Activated CD8-positive, alpha-beta memory T cell treated with anti-CD3 and anti-CD28 coated beads, Interleukin-2, amount 50 U/mL, for 4 hours (primary cell): Measurements from ENCODE around the gene ADAMTS9.

ENCODE experiments used
- DNase-seq: peaks from one replicate; pipeline ENCODE4 v3.0.0-alpha.2; 2020

ADAMTS9 gene

DNA sequence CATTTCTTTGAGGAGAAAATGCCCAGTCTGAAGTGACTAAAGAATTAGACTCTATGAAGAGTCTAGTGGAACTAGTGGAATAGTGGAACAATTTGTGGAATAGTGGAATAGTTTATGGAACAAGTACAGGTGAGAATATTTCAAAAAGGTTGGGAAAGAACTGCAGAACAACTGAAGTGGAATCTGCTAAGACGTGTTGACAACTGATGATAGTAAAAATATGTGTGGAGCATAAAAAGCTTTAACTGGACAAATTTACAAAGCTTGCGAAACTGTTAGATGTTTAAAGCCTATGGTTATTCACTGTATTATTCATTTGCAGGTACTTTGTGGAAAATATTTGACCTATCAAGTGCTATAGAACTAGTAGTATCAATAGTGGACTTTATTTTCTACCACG lies 164.5 kb downstream of the ADAMTS9 start:
- DNase-seq, result no peak

DNA sequence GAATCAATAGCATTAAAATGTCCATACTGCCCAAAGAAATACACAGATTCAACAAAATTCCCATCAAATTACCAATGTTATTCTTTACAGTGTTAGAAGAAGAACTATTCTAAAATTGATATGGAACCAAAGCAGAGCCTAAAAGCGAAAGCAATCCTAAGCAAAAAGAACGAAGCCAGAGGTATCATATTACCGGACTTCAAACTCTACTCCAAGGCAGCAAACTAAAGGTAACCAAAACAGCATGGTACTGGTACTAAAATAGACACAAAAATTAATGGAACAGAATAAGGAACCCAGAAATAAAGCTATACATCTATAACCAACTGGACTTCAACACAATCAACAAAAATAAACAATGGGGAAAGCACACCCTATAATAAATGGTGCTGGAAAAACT lies 167.5 kb downstream of the ADAMTS9 start:
- no peak for DNase-seq

DNA sequence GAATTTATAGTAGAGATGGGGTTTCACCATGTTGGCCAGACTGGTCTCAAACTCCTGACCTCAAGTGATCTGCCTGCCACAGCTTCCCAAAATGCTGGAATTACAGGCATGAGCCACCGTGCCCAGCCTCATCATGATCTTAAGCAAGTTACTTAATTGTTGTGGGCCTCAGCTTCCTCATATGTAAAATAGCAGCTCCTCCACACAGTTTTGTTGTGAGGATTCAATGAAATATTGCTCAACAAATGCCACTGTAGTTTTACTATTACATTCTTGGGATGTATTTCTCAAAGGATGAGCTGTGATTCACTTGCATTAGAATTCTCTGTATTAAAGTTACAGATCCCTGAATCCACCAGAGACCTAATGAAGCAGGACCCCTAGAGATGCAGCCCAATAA lies 168.8 kb downstream of the ADAMTS9 start:
- DNase-seq, result no peak

DNA sequence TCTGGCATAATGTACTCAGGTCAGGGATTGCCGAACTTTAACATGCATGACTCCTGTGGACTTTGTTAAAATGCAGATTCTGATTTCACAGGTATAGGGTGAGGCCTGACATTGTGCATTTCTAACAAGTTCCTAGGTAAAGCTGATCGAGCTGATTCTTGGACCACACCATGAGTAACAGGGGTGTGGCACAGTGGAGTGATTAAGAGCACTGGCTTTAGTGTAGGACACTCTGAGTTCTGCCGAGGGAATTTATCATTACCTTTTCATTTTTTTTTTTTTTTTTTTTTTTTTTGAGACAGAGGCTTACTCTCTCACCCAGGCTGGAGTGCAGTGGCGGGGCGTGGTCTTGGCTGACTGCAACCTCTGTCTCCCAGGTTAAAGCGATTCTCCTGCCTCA lies 169.3 kb downstream of the ADAMTS9 start:
- DNase-seq, result no peak

DNA sequence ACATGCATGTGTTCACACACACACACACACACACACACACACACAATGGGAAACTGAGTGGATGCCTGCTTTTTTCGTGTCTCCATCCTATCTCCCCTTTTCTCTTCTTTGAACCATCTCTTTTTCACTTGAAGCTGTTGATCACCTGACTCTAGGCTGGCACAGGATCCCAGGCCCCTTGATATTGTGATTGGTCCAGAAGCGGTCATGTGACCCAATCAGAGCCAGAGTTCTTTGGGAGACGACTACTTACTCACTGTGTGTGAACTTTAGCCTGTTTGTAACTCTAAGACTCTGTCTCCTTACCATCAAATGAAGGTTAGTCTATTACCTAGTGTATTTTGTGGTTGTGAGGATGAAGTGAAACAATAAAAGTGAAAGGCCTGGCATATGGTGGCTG lies 172.9 kb downstream of the ADAMTS9 start:
- no peak for DNase-seq

DNA sequence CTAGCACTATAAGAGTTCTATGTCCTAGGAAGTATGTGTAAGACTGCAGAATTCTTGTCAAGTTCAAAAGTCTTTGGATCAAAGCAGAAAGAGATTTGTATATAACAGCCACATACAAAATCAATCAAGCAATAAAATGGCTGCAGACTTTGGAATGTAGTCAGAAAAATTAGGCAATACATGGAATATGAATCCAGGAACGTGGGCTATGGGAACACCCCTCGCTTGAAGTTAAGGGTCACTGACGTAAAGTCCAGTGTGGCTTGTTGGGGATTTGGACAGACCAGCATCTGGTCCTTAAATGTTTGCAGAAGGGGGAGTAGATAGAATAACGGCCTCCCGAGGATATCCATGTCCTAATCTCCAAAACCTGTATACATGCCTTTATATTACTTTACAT lies 178.6 kb downstream of the ADAMTS9 start:
- no peak for DNase-seq

DNA sequence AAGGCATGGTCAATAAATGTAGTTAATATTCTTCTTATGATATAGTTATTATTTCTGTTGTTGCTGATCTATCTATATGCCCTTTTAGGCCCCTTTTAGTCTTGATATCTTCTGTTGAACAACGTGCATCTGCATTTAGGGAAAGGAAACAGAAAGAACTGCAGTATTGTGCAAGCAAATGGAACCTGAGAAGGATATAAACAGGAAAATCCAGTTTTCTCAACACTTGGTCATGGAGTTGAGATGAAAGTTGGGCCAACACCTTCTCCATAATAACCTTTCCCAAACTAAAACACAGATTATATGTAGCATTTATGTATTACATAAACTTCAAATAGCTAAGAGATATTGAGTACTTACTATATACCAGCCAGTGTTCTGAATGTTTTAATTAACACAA lies 179.7 kb downstream of the ADAMTS9 start:
- no peak for DNase-seq

DNA sequence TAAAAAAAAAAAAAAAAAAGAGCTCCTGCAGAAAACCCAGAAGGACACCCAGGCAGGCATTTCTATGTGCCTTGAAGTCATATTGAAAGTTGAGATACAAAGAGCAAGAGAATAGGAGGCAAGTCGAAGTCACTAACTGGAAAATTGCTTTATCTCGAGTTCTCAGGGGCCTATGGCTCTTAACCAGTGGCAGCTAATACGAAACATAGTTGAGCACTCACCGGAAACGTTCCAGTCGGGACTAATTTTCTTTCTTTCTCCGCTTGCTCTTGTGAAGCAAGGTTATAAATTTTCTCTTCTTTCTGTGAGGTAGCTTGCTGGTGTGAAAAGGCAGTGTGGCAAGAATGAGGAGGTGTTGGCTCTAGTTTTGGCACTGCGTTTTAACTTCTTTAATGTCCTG lies 181.5 kb downstream of the ADAMTS9 start:
- DNase-seq, result no peak

DNA sequence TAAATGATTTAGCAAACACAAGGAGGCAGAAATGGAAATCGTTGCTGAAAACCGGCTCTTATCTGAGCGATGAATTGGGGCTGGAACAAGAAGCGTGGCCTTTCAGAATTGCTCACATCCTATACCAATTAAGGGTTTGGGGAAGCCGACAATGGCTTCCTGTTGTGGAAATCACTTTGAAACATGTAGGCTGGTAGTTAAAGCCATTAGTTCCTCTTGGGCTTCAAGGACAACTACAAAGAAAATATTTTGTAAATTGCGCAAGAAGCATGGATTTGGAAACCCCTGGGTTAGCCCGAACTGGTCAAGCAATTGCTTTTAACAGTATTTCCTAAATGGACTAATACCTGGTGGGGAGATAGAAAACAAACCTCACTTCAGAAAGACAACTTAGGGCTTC lies 182.4 kb downstream of the ADAMTS9 start:
- no peak for DNase-seq

DNA sequence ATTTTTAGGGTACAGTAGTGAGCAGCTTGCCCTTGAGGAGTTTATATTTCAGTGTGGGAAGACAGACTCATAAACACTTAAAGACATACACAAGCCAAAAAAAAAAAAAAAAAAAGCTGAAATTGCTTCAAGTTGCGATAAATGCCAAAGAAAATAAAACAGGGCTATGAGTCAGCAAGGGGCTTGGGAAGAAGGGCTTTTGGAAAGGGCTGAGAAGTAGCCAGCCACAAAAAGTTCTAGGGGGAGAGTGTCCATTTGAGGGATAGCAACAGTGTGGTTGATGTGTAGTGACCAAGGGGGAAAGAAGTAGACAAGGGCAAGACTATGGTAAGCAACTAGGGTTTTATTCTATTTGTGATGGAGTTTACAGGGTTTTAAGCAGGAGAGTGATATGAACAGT lies 185.5 kb downstream of the ADAMTS9 start:
- no peak for DNase-seq

DNA sequence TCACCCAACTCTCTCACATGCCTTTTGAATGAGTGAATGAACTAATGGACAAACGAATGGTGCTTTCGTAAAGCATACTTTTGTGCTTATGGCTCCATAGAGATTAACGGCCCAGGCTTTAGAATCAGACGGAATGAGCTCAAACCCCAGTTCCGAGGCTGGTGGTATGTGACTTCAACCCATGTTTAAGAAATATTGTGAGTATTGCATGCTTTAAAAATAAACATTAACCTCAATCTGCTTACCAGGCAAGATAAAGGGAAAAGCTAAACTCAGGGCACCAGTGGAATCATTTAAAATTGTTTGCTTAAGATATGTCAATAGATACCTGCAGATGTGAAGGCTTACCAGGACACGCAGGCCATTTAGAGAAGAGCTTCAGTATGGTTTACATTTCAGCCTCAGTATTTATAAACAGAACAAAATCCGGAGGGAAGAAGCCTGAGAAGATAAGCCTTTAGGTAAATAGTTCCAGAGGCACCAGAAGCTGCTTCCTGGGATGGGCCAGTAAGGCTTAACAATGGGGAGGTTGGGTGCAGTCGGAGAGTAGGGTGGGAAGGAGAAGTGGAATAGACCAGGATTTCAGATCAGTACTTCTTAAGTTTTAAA lies 186.4 kb downstream of the ADAMTS9 start:
- no peak for DNase-seq

DNA sequence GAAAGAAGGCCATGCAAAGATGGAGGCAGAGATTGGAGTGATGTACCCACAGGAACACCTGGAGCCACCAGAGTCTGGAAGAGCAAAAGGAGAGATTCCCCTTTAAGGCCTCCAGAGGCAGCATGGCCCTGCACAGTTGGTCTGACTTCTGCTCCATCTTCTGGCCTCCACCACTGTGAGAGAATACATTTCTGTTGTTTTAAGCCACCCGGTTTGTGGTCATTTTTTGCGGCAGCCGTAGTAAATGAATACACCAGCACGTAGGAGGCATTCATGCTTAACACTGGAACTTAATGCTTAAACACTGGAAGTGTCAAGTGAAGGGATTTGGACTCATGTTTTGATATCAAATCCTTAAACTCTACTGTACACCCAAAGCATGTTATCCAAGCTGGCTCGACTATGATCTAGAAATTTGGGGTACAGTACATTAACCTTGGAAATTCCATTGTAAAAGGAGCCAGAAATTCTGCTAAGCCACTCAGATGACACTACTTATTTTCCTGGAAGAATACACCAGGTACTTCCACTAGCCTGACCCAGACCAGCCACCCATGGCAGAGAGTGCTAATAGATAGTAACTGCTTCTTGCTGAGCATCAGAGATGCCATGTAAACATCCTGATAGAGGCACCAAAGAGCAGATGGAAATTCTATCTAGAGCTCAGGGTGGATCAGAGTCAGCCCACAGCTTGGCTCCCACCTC lies 190.9 kb downstream of the ADAMTS9 start:
- no peak for DNase-seq

DNA sequence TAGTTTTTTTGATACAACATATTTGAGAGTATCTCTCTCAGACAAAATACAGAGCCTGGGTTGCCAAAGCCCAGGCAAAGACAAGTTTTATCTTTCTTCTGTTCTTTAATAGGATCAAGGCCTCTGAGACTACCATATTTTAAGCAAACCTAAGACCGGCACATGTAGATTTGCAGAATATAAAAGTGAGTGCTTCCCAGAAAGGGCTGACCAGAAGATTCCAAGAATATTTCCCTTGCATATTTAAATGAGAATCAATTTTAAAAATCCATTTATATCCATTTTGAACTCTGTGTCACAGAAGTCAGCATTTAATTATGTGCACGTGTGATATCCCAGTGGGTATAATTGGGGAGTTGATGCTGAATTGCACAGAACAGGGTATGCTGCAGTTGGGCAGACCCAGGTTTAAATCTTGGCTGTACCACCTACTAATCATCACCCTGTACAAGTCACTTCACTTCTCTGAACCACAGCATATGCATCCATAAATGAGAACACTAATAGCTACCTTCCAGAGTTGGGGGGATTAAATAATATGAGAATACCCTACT lies 191.9 kb downstream of the ADAMTS9 start:
- DNase-seq, result no peak

DNA sequence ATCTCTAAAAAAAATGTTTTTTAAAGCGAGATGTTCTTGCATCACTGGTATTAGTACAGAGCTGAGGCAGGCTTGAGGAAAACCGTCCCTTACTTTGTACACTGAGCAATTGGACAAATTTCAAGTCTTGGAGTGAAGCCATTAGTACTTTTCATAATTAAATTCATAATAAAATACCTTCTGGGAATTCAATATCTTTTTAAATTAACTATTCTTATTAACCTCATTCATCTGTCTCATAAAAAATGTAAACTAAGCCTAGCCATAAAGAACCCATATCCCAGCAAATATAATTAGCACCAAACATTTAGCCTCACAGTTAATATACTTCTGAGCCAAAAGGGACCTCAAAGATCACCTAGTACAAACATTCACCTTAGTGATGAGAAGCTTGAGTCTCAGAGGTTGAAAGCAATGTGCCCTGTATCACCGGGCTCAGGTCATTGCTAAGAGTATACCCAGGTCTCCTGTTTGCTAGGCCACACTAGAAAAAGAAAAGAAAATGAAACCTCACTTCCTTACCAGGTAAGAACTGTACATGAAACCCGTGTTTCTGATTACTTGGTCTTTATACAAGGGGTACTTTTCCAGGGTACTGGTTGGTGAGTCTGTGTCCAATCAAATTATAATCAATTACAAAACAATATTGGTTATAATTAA lies 192.5 kb downstream of the ADAMTS9 start:
- no peak for DNase-seq

DNA sequence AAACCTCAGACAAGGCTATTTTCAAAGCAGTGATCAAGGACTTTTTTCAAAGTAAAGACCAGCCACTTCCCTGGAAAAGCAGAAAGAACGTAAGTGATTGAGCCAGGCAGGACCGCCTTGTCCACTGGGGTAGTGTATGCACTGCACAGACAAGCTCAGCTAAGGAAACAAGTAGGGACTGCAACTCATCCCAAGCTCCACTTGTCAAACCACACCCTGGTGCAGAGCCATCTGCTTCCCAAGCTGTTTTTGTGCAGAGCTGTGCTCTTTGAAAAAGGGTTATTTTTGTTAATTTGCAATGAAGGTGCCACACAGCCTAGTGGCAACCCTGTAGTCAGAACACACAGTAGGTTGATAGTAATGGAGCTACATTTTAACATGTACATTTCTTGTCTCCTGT lies 193.3 kb downstream of the ADAMTS9 start:
- no peak for DNase-seq

DNA sequence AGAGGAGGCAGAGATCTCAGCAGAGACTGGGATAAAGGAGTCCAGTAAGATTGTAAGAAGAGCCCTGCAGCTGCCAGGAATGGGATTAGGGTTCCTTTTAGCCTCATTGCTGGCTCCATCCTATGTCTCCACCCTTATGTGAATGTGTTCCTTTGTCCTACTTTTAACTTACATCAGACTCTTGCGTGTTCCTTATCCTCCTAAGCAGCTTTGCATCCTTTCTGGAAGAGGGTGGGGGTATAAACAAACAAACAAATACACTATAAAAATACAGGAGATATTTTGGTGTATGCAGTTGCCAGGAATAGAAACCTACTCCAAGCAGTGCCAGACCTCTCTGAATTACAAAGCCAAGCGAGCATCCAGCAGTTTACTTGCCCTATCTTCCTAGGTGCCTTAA lies 194.7 kb downstream of the ADAMTS9 start:
- DNase-seq, result no peak

DNA sequence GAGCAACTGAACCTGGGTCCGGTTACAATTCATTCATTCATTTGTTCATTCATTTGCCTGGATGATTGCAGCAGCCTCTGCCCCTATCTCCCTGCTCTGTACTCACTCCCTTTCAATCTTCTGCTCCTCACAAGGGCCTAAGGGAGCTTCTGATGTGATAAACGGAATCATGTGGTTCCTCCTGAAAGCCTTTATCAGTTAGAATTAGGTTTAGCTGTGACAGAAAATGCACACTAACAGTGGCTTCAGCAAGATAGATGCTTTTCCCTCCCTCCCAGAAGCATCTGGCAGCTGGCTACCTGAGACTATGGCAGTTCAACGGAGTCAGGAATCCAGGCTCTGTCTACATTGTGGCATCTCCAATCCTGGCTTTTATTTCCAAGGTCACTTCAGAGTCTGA lies 196.0 kb downstream of the ADAMTS9 start:
- no peak for DNase-seq

DNA sequence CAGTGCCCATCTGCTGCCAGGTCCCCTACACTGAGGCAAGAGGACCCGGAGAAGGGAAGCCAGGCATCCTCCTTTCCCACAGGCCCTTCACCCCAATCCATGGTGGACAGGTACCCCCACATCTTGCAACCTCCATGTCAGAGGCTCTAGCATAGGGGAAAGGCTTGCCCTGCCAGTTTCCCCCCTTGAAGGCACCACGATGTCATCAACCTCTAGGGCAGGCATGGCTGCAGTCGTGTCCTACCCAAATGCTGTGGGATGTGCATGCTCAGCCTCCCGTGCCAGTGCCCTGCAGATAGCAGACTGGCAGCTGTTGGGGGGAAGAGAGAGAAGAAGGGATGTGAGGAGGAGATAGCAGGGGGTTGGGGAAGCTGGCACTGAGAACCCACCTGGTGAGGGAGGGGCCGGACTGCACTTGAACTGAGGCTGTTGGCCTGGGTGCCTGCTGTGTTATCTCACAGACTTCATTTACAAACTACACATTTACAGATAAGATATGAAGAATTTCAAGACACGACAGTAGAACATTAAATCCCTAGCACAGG lies 197.5 kb downstream of the ADAMTS9 start:
- DNase-seq, result no peak

DNA sequence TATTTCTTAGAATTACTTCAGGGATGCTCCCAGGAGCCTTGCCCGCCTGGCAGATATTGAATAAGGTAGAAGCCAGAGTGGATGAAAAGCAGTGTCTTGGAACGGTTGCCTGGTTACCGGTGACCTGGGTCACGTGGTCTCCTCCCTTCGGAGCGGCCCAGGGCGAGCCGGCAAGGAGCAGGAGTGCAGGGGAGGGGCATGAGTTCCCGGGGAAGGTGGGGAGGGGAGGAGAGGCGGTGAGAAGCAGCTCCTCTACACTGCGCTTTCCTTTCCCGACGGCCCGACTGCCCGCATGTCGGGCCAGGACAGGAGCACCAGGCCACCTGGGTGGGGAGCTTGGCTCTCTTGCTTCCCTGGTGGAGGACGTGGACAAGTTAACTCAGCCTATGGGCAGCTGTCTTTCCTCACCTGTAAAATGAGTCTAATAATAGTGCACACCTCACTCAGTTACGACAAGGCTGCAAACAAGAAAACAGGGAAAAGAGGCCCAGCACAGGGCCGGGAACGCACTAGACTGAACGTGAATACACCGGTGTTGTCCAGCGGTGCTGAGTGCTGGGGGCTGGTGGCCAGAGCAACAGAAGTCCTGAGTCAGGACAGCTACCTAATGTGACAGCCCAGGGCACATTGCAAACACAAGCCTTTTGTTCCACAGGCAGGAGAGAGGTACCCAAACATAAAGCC lies 198.3 kb downstream of the ADAMTS9 start:
- DNase-seq, result no peak

DNA sequence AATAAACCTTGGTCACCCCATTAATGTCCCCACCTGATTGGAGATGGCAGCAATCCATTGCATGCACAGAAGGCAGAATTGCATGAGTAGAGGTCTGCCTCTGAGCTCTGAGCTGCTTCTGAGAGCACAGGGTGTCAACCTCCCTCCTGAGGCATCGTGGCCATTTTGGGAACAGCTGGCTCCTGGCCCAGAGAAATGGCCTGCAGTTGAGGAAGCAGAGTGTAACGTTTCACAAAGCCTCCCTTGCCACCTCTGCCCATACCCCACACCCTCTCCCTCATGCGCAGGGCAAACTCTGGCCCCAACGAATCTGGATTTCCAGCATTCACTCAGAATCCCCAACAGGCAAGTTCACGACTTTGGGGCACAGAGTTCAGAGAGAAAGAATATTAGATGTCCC lies 198.9 kb downstream of the ADAMTS9 start:
- DNase-seq, result no peak

DNA sequence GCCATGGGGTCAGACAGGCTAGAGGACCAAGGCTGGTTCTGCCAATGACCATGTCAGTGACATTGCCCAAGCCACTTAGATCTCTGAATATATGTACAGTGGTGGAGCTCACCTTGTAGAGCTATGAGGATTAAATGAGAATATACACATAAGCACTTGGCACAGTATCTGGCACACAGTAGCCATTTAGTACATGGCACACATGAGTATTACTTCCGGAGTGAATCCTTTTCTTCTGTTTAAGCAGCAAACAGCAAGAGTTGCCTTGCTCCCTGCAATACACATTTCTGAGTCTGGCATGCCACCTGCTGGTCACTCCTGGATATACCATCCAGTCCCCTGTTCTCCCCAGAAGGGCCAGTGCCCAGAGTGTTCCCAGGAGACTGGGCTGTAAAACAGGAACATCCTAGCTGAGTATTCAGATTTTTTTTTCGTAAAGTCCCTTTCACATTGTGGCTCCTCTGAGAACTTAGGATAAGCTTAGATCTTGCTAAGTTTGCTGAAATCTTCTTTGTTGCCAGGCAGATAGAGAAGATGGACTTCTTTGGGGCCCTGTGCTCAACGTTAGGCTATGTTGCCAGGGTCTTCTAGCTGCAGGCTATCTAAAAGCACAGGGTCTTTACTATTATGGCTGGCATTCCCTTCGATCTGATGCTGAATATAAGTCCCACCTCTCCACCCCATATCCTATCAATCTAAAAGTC lies 203.4 kb downstream of the ADAMTS9 start:
- DNase-seq, result peak; percentile 59

DNA sequence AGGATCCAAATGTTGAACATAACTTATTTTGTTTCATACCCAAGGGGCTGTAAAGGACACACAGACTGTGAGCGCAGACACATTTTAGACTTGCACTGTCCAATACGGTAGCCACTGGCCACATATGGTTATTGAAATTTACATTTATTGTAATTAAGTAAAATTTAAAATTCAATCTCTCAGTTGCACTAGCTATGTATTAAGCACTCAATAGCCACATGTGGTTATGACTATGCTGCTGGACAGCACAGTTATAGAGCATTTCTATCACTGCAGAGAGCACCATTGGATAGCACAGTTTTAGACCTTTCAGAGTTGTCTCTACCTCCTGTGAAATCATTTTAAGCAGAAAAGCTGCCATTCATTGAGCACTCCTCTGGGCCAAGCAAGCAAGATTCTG lies 204.3 kb downstream of the ADAMTS9 start:
- no peak for DNase-seq

DNA sequence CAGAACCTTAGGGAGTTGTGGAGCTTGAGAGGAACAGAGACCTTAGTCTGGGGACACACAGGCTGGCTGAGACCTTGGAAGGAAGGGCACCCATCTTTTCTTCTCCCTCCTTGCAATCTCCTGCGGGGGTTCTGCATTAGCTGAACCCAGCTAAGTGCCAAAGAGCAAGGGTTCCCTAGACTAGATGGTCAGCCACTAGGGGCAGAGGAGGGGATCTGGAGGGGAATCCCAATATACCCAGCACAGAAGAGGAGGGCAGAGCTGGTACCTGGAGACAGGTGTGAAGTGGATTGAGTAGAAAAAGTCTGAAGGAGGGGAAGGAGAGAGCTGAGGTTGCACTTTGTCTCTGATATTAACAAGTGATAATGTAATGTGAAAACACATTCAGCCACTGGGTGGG lies 212.8 kb downstream of the ADAMTS9 start:
- no peak for DNase-seq
